DMS79 (cell line): ENCODE results near the gene SPTB.
A peak's percentile ranks its signal among the peaks of the same experiment; 100 is the strongest.

Source experiments
- DNase-seq: peaks from one replicate; lab custom pipeline; 2025; lab: John Stamatoyannopoulos, UW

Gene SPTB

GRCh38 chr14:64789696-64790095 is 90.0 kb downstream of the SPTB start:
- no peak for DNase-seq

- DNase-seq, result peak; percentile 92
Observed at GRCh38 chr14:64788706-64789105, 91.0 kb downstream of the SPTB start.

DNA sequence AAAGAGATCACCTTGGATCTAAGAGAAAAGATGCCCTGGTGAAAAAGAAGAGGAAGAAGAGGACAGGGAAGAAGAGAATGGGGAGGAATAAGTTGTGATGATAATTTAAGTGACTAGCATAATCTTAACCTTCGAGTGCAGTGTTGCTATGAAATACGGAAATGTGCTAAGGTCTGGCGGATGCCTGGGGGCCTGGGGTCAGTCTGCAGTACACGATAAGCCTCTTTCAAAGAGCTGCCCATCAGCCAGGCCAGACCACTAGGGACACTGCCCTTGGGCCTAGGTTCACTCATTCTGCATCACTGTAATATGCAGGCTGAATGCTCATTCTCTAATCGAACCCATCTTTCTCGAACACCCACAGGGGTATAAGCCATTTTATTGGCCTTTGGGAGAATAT is 92.1 kb downstream of the SPTB start:
- DNase-seq, result no peak

- no peak for DNase-seq
Observed at GRCh38 chr14:64786296-64787149, 93.2 kb downstream of the SPTB start.

DNA sequence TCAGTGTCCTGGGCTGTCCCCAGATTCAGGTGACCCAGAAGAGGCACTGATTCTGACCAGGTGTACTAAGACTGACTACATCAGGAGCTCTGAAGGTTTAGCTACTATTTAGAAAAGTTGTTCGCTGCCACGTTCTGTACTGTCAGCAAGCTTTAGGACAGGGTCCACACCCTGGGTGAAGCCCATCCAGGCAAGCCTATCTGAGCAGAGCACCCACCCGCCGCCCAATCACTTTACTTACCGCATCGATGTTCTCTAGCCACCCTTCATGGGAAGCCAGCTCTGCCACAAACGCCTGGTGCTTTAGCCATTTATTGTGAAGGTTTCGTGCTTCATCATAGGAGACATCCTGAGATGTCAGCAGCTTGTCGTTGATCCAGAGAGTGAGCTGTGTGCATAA is 95.7 kb downstream of the SPTB start:
- DNase-seq, result no peak

- no peak for DNase-seq
Observed at GRCh38 chr14:64782196-64782595, 97.5 kb downstream of the SPTB start.

- DNase-seq, result no peak
Observed at GRCh38 chr14:64779472-64779871, 100.2 kb downstream of the SPTB start.

DNA sequence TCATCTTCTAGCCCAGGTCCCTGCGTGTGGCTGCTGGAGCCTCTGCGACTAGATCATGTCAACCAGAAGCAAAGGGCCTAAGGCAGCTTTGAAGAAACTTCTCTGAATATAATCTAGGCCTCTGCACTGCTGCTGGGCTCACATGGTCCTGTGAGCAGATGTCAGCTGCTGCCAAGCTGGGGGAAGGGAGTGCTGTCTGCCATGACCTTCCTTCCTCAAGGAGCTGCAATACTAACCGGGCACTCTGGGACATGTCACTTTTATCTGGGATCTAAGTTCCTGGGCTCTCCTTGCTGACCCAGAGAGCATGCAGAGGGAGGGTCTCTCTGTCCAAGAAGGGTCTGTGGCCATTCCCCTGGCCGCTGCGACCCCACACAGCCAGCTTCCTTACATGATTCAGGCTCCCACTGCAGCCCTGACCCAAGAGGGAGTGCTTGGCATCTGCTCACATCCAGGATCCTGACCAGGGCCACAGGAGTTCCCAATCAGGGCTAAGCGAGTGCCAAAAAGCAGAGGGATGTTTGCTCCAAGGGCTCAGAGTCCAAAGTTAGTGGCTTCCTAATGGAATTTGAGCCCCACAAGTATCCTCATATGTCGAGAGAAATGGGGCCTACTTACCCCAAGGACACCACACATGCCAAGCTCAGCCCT is 101.5 kb downstream of the SPTB start:
- DNase-seq, result no peak

GRCh38 chr14:64777461-64777860 is 102.2 kb downstream of the SPTB start:
- no peak for DNase-seq

DNA sequence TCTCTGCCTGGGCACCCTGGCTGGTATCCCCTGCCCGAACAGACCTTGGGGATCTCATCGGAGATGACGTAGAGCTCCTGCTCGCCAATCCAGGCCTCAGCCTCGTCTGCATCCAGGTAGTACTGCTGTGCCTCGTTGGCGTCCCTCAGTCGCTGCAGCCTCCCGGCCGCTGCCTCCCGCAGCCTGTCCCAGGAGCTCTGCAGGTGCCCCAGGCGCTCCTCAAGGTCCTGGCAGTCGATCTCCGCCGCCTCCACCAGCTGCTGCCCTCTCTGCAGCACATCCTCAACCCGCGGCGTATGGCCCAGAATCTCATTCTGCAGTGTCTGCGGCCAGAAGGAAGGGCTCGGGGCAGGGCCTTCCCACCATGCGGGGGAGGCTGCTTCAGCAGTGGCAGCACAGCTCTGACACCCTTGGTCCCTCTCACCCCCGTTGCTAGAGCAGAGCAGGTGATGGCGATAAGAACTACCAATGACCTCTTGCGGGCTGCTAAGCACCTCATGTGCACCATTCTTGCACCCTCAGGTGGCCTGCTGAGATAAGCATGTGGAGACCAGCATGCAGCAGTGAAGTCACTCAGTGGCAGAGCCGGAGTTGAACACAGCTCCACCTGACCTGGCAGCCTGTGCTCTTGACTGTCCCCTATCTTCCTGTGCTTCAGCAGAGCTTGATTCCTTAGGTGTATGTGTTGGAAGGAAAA is 104.5 kb downstream of the SPTB start:
- DNase-seq, result no peak

GRCh38 chr14:64774272-64774671 is 105.4 kb downstream of the SPTB start:
- no peak for DNase-seq

DNA sequence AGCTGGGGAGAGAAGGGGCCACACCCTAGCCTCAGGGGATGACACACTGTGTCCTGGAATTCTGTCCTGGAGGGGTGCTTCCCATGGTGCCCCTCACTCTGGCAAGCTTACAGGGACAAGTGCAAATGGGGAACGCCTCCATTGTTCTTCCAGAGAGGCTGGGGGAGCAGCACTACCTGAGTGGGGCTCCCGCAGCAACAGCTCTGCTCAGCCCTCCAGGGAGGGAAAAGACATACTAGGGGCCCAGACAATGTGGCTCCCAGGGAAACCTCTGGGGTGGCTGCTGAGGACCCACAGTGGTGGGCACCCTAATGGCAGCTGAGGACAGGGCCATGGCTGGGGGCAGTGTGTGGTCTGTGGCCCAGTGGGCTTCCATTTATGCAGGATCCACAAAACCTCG is 106.1 kb downstream of the SPTB start:
- DNase-seq, result no peak

DNA sequence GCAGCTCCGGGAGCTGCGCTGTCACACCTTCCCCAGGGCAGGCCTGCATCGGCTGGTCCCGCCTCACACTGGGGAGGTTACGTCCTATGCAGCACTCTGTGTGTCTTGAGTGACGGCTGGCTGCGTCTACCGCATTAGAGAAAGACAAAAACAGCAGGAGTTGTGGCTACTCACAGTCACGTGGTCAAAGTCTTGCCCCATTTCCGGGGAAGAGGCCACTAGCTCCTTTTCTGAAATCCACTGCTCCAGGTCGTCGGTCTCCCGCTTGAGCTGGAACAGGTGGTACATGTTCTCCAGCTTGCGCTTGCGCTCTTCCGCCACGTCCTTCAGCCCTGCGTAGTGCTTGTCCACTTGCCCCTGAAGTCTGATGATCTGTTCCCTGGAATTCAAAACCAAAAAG is 106.7 kb downstream of the SPTB start:
- DNase-seq, result no peak

DNA sequence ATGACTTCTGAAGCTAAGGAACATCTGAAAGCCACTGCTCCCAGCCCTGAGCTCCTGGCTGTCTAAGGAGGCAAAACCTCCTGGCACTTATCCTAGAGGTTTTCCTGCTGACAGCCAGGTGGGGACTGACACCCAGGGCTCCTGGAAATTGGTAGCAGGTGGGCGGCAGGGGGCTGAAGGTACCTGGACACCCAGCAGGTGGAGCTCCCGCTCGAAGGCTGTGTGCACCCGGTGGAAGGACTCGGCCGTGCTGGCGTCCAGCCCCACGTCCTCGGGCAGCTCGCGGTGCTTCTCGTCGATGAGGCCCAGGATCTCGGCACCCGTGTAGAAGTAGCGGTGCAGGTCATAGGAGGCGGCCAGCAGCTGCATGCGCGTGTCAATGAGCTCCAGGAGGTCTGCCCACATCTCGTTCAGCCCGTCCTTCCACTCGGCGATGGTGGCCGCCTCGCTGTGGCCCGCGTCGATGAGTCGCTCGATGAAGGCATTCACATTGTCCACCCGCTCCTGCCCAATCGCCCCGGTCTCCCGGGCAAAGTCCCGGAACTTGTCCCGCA is 107.2 kb downstream of the SPTB start:
- DNase-seq, result no peak

- DNase-seq, result no peak
Observed at GRCh38 chr14:64771161-64771560, 108.5 kb downstream of the SPTB start.

DNA sequence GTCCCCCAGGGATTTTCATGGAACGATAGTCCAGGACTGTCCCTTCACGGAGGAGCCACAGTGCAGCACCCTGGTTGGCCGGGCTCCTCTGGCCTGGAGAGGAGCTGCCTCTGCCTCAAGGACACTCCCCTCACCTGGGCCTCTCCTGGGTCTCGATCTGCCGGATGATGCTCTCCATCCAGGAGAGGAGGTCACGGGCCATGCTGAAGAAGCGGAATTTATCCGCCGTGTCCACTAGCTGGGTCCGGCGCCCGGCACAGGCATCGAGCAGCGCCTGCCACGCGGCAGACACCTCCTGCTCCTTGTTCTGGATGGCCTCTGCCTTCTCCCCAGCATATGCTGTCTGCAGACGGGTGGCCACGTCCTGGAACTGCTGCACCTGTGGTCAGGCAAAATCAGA is 109.0 kb downstream of the SPTB start:
- no peak for DNase-seq

DNA sequence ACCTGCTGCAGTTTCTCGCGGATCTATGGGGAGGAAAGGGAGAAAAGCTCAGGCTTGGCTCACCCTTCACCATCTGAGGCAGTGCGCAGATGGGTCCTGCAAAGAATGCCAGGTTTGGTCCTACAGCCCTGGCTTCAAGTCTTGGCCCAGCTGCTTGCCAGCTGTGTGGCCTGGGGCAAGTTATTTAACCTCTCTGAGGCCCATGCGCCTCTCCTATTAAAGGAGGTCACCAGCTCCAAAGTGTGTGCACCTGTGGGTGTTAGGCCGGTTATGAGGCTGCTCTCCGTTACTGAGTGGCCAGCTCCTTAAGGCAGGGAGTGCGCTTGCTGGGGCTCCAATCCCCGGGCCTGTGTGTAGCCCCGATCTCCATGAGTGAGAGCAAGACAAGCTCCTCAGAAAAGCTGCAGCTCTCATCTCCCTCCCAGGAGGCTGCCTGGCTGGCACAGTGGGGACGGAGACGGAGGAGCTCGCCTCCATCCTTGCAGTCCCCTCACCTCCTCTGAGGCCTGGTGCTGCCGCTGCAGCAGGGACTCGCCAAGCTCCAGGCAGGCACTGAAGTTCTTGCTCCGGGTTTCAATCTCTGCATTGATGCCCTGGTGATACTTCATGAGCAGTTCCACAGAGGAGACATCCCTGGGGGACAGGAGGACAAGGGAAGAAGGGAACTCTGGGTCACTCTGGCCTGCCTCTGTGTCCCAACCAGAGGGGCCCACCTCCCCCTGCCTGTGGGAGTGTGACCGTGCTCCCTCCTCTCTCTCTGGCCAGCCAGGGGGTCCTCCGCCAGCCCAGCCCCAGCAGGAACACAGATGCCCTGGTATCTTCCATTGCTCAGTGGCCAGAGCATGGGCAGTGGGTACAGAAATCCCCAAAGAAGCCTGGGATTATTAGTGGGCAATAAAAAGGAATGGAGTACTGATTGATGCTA is 110.3 kb downstream of the SPTB start:
- DNase-seq, result no peak

GRCh38 chr14:64768401-64769095 is 111.2 kb downstream of the SPTB start:
- DNase-seq, result no peak

GRCh38 chr14:64767215-64767964 is 112.3 kb downstream of the SPTB start:
- DNase-seq, result no peak

- no peak for DNase-seq
Observed at GRCh38 chr14:64766430-64767151, 113.1 kb downstream of the SPTB start.
